SKM-1 treated with dmso at 0.1 percent for 144 hours (cell line): ENCODE results near the gene GNE.
"Not testable (repeated sequence)": the region's sequence is repeated elsewhere in the genome, so short reads cannot be mapped to it uniquely, and the experiment has no call there.

Experiments used
- DNase-seq: peaks from one replicate; lab custom pipeline; 2025; ENCODE audit not compliant: unreplicated experiment; lab: John Stamatoyannopoulos, UW

The GNE gene

GRCh38 chr9:36268007-36268427 lies 9.8 kb upstream of the GNE start:
- DNase-seq = no peak

- no peak for DNase-seq
Measured at GRCh38 chr9:36264896-36265295, 6.6 kb upstream of the GNE start.

GRCh38 chr9:36263683-36264082 lies 5.4 kb upstream of the GNE start:
- no peak for DNase-seq

- DNase-seq = no peak
Measured at GRCh38 chr9:36258996-36259533, 817 bp upstream of the GNE start.

- no peak for DNase-seq
Measured at GRCh38 chr9:36251428-36251827, 6.8 kb downstream of the GNE start.

GRCh38 chr9:36250079-36250478 lies 8.2 kb downstream of the GNE start:
- DNase-seq = no peak

GRCh38 chr9:36249189-36249588 lies 9.1 kb downstream of the GNE start:
- no peak for DNase-seq

GRCh38 chr9:36248061-36248460 lies 10.2 kb downstream of the GNE start:
- DNase-seq = peak; percentile 4

- DNase-seq = no peak
Measured at GRCh38 chr9:36247356-36247755, 10.9 kb downstream of the GNE start.

- DNase-seq = no peak
Measured at GRCh38 chr9:36245906-36246305, 12.3 kb downstream of the GNE start.

GRCh38 chr9:36239675-36240074 lies 18.6 kb downstream of the GNE start:
- DNase-seq = not testable (repeated sequence)

- DNase-seq = not testable (repeated sequence)
Measured at GRCh38 chr9:36239205-36239604, 19.0 kb downstream of the GNE start.

GRCh38 chr9:36237230-36237629 lies 21.0 kb downstream of the GNE start:
- no peak for DNase-seq

- DNase-seq = no peak
Measured at GRCh38 chr9:36222449-36222848, 35.8 kb downstream of the GNE start.

GRCh38 chr9:36221667-36222066 lies 36.6 kb downstream of the GNE start:
- no peak for DNase-seq

- no peak for DNase-seq
Measured at GRCh38 chr9:36218411-36218901, 39.8 kb downstream of the GNE start.

GRCh38 chr9:36218011-36218410 lies 40.2 kb downstream of the GNE start:
- no peak for DNase-seq

GRCh38 chr9:36217256-36217968 lies 40.8 kb downstream of the GNE start:
- no peak for DNase-seq

GRCh38 chr9:36214571-36214970 lies 43.7 kb downstream of the GNE start:
- no peak for DNase-seq

- DNase-seq = no peak
Measured at GRCh38 chr9:36213989-36214388, 44.3 kb downstream of the GNE start.

GRCh38 chr9:36213387-36213786 lies 44.9 kb downstream of the GNE start:
- DNase-seq = no peak

GRCh38 chr9:36211510-36211909 lies 46.7 kb downstream of the GNE start:
- DNase-seq = no peak

GRCh38 chr9:36210722-36211121 lies 47.5 kb downstream of the GNE start:
- no peak for DNase-seq
